GM18526 (cell line): Measurements from ENCODE around the gene EPHA4.

ENCODE experiments used
- POLR2A ChIP-seq: IDR thresholded peaks from 3 replicates; pipeline ENCODE4 v1.6.1; 2011; ENCODE audit not compliant: insufficient read length; ENCODE audit errors: extremely low read depth

The EPHA4 gene

DNA sequence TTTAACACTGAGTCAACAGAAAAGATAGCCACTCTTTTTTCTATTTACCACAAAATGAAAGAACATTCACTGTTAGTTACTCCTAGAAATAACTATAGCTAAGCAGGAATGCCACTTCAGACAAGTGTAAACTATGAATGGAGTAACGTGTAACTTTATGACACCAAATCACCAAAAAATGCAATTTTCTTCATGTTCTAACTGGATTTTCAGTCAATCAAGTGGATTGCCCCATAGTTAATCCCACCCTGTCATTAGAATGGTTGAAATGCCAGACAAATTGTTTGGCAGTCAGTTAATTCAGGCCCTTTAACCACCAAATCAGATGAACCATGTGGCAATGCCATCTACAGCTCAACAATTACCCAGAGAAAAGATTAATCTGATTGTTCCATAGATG is 9.9 kb downstream of the EPHA4 start:
- no peak for TF ChIP-seq POLR2A

DNA sequence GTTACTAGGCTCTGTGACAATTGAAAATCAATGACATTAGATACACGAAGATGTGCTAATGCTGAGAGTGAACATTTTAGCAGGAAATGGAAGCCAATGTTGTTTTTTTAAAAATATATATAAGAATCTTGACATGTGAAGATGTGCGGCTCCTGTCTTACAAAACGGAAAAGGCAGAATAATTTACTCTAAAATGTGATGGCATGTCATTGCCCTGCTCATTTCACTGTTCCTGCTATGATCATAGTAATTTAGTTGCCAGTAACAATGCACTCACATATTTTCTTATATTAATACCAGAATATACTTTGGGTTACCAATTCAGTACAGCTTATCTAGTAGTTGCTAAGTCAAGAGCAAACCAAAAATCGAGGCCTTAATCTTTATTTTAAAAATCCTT is 10.3 kb downstream of the EPHA4 start:
- no peak for TF ChIP-seq POLR2A

DNA sequence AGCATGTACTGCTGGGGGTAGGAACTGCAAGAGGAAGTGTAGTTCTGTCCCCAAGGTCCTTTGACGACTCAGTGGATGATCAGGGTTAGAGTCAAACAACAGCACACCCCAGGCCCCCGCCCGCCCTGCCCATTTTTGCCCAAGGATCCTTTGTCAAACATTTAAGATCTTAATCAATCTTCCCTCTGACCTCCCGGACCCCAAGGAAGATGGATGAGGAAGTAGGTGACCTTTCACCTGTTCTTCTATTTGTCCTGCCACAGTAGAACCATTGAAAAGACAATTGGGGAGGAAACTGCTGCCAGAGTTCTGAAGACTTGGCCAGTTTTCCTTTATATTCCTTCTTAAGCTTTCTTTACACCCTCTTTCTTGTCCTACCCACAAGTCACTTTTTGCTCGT is 12.1 kb downstream of the EPHA4 start:
- no peak for TF ChIP-seq POLR2A

DNA sequence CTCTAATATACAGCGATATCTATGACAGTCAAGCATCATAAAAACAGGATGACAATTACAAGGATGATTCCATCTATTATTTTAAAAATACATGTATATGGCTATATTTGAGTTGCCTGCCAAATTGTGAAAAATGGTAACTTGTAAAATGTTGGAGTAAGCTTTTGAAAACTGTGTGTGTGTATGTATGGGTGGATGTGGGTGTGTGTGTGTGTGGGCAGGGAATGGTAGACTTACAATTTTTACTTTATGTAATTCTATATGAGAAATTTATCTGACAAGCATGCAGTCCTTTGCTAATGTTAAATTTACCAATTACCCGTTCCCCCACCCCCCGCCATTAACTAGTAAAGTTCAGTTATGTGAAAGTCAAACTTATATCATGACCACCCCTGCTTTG is 14.0 kb downstream of the EPHA4 start:
- no peak for TF ChIP-seq POLR2A

DNA sequence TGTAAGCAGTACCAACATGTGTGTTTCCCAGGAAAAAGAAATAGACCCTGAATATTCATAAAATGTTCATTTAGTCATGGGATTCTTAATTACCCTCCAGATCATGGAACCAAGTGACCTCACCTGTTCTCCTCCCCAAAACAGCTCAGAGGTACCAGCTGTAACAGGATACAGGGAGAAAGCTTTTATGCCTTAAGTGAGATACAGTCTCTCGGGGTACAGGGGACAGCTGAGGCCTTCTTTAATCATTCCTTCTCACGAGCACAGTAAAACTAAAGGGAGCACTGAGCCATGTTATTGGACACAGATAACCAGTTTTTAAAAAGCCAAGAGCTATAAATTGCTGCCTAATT is 16.6 kb downstream of the EPHA4 start:
- TF ChIP-seq POLR2A, result no peak

DNA sequence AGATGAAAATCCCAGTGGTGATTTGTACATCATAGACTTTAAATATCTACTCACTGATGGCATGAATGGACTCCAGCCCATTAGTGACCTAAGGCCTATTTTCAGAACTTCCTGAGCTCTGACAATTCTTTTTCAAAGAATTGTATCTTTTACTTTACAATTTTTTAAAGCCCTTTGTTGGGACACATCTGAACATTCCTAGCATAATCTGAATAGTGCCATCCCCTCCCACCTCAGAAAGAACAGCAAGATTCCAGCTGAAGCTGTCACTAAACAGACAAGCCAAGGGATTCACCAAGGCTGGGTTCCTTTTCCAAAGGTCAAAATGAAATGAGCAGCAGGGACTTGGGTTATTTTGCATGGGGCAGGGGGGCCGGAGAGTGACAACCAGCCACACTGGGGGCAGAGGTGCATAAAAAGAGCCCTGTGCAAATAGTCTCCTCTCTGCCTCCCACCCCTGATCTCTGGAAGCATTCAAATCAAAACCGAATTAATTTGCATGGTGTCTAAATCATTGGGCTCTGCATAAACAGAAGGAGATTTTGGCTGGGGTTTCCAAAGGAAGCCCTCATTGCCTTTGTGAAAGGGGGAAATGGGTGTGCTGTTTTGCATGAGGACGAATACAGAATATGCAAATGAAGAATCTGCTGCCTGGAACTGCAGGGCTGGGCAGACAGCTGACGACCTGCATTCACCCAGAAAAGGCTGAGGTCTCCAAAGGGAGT is 17.2 kb downstream of the EPHA4 start:
- no peak for TF ChIP-seq POLR2A

DNA sequence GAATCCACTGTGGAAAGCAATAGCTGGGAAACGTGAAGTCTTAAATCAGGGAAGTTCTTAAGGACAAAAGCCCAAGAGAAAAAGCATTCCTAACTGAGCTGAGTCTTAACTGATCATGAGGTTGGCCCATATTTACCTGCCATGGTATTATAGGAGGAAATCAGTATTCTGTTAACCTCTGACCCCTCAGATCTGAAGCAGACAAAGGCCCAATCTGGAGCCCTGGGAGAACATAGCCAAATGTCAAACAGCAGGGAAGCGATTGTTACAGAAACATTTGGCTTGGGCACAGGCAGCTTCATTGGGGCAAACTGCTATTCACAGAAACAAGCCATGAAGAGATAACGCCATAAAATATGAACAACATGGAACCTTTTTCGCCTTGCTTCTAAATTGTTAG is 18.8 kb downstream of the EPHA4 start:
- no peak for TF ChIP-seq POLR2A

DNA sequence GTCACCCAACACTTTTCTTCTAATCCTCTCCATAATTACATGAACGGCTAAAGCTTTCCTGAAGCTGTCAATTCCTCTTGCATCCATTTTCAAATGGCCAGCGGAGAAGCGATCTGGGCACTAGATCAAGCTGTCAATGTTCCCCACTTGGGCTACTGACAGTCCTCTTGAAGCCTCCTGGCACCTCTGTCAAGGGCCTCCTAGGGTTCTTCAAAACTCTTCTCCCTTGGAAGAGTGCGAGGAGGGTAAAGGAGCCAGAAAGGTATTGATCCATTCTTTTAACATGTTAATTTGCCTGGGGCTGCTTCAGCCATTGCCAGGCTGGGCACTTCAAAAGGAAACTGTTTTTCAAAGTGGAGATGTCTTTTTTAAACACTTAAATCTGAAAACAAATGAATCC is 19.8 kb downstream of the EPHA4 start:
- no peak for TF ChIP-seq POLR2A

DNA sequence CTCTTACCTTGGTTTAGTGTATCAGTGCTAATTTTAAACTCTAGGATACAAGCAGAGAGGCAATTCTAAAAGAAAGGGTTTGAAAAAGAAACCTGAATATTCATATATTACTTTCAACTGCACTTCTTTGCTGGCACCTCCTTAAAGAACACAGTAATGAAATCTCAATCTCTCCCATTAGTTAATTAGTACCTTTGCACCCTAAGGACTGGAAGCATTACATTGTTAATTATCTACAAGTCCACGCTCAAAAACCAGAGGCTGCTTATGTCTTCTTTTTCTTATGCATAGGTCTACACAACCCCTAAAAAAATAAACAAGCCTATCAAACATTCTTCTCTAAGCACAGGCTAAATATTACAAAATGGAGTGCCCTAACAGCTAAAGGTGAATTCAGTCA is 20.2 kb downstream of the EPHA4 start:
- TF ChIP-seq POLR2A, result no peak

DNA sequence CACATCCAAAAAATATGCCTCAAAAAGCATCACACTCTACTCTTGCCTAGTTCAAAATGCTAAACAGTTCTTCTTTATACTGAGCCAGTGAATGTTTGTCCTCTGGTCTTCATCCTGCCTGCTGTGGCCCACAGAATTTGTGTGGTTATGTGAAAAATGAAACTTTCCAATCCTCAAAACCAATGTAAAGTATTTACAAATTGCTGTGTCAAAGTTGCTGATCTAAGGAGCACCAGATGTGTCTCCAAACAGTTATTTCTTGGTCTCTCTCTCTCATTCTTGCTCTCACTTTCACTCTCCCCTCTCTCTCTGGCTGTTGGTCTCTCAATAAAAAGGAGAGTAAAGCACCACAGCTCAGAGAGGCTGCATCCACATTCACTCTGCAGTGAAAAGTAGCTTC is 23.0 kb downstream of the EPHA4 start:
- TF ChIP-seq POLR2A, result no peak

DNA sequence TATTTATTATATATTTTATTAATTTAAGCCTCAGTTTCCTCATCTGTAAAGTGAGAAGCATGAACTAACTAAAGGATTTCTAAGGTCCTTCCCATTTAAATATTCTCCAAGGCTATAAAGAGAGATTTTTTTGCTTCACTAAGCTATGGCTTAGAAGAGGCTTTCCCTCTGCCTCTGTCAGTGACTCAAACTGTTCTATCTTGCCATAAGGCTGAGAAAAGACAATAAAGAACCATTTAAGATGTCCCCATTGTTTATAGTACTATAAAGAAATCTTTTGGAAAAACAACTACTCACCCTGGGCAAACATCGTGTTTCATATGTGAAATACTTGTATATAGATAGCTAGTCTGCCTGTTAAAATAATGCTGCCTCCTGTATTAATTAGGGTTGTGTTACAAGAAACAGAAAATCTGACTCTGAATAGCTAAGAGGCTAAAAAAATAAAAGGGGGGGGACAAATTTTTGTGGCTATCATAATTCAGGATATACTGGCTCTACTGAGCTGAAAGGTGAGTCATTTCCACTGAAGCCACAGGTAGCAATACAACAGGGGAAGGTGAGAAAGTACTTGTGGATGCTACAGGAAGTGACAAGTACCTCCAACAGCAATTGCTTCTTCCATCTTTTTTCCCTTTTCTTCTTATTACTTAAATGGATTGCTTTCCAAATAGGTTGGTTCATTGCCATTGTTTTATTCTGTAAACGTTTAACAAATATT is 25.4 kb downstream of the EPHA4 start:
- TF ChIP-seq POLR2A, result no peak

DNA sequence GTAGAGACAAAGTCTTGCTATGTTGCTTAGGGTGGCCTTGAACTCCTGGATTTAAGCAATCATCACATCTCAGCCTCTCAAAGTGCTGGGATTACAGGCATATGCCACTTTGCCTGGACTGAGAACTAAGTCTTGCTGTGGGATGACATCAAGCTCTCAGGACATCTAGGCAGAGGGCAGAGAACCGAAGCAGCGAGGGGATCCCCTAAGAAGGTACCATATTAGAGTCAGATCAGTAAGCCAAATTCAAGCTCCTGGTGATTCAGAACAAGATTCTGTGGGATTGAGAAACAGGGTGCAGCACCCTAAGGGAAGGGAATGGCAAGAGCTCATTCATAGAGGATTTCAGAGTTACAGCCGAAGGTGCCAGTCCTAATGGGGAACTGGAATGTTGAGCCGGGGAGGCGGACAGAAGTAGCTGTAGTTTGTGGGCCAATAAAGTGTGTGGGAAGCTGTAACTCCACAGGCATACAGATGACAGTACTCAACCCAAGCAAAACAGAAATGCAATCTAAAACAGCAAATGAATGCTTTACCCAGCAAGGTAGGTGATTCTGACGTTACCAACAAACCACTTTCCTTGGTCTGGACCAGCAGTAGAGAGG is 30.9 kb downstream of the EPHA4 start:
- no peak for TF ChIP-seq POLR2A

DNA sequence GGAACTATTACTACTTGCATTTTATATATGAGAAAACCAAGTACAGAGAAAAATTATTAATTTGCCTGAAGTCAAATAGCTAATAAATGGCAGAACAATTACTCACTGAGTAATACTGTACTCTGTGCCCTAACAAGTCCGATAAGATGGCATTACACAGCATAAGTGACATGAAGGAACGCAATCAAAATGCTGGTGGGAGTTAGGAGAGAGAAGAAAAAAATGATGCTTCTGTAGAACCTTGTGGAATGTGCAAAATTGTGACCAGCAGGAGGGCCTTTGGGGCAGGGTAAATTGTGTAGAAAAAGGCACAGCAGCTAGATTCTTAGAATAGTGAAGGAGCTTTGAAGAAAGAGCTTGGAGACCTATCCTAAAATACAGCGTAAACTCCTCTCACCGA is 32.9 kb downstream of the EPHA4 start:
- no peak for TF ChIP-seq POLR2A

DNA sequence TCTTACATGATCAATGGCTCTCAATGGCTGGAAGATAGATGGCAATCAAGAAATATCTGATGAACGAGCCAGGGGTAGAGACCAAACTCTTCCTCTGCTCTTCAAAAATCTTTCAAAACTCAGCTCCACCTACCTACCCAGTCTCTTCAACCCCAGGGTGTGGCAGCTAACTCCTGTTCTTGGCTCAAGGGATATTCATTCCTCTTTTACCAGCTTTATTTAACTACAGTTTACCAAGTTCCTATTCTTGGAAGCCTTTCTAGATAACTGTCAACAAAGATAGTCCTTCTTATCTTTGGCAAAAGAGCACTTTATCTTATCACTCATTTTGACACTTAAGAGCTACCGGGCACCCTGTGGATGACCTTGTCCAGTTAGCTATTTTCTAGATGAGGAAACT is 36.3 kb downstream of the EPHA4 start:
- TF ChIP-seq POLR2A, result no peak

DNA sequence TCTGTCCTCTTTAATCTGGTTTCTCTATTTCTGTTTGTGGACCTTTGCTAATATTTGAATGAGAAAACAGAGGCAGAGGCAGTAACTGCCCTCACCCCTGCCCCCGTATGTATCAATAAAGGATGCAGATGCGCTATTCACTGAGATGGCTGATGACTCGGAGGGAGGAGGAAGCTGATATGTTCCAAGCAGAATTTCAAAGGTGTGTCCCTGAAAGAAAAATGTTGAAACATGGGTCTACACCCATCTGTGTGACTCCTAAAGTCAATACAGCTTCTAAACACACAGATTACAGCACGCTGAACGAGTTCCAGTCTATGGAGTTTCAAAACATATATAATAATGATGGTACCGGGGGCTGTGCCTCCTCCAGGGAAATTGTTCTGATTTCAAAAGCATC is 38.8 kb downstream of the EPHA4 start:
- no peak for TF ChIP-seq POLR2A

DNA sequence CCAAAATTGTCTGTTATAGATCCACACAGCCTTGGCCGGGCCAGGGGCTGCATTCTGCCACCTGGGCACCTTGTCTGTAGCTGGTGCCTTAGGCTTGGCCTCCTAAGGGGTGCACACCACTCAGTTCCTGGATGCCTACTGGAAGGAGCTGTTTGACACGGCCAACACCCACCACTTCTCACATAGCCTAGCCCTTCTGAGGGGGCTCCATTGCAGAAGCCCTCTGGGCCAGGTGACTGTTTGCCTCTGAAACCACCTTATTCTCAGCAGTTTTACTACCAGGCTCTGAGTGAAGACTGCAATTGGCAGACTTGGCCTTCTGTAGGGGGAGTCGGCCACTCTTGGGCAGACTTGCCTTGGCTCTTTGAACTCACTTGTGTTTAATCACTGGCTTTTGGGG is 39.5 kb downstream of the EPHA4 start:
- TF ChIP-seq POLR2A, result no peak

DNA sequence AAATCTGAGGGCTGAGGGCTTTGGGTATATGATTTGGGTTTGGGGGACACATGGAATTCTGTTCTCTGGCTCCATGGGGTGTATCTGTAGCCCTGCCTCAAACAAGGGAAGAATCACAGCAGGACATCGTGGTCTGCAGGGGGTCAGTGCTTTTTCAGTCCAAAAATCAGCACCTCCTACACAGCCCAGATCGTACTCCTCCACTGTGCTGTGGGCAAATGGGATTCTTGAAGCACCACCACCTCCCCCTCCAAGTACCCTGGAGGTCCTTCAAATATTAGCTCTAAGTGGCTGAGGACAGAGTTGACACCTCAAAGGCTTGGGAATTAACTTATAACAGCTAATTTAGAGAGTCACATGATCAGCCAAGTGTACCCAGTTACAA is 41.5 kb downstream of the EPHA4 start:
- no peak for TF ChIP-seq POLR2A
